ENCODE results near the gene PNCK.

PNCK gene

GRCh38 chrX:153709726-153710674 is 36.4 kb upstream of the PNCK start:
- H3K4me3 ChIP-seq (ENCODE audit: insufficient read depth, low read length, poor library complexity, severe bottlenecking), result no peak overlapping the region
- TF ChIP-seq CTCF (IDR thresholded peaks at IDR 0.05; ENCODE audit: insufficient read depth, low read length, poor library complexity, severe bottlenecking), result no peak
- TF ChIP-seq EZH2phosphoT487 (conservative IDR thresholded peaks at IDR 0.05; ENCODE audit: low read length), result no peak
- no peak overlapping the region for H2AFZ ChIP-seq (ENCODE audit: low read depth, low read length, severe bottlenecking)
- H3K9ac ChIP-seq (ENCODE audit: low read length), result no peak overlapping the region
- no peaks in the 10 kb centered on the region for H3K27me3 ChIP-seq (ENCODE audit: low read length)
- no peaks in the 10 kb centered on the region for H3K9me3 ChIP-seq (ENCODE audit: insufficient read depth, low read length)
- H3K36me3 ChIP-seq (ENCODE audit: low read length), result no peaks in the 10 kb centered on the region
- H3K9me2 ChIP-seq (replicated peaks; ENCODE audit: insufficient read depth, low read length), result no peaks in the 10 kb centered on the region
- H3K4me2 ChIP-seq (ENCODE audit: low read depth, low read length, poor library complexity, severe bottlenecking), result no peak overlapping the region
- no peaks in the 10 kb centered on the region for H3K79me2 ChIP-seq (ENCODE audit: insufficient read depth, low read length)
- no peaks in the 10 kb centered on the region for H4K20me1 ChIP-seq (ENCODE audit: low read depth, low read length)
- H3K27ac ChIP-seq (ENCODE audit: low read depth, low read length), result no peak overlapping the region
- no peaks in the 10 kb centered on the region for H3F3A ChIP-seq (ENCODE audit: insufficient read depth)

- Histone ChIP-seq H4K20me1 (ENCODE audit: low read depth, low read length) (no peaks in the 10 kb centered on the region), H3K4me3 (ENCODE audit: insufficient read depth, low read length, poor library complexity, severe bottlenecking) (no peak overlapping the region), H3K9ac (ENCODE audit: low read length) (no peak overlapping the region), H3K79me2 (ENCODE audit: insufficient read depth, low read length) (no peaks in the 10 kb centered on the region), H3K27me3 (ENCODE audit: low read length) (no peaks in the 10 kb centered on the region), H3K9me3 (ENCODE audit: insufficient read depth, low read length) (no peaks in the 10 kb centered on the region), H3K9me2 (replicated peaks; ENCODE audit: insufficient read depth, low read length) (no peaks in the 10 kb centered on the region), H2AFZ (ENCODE audit: low read depth, low read length, severe bottlenecking) (no peak overlapping the region), H3K4me2 (ENCODE audit: low read depth, low read length, poor library complexity, severe bottlenecking) (no peak overlapping the region), H3K27ac (ENCODE audit: low read depth, low read length) (no peak overlapping the region), H3F3A (ENCODE audit: insufficient read depth) (no peaks in the 10 kb centered on the region), H3K36me3 (ENCODE audit: low read length) (no peaks in the 10 kb centered on the region)
- no peak for TF ChIP-seq EZH2phosphoT487 (conservative IDR thresholded peaks at IDR 0.05; ENCODE audit: low read length)
- TF ChIP-seq CTCF (IDR thresholded peaks at IDR 0.05; ENCODE audit: insufficient read depth, low read length, poor library complexity, severe bottlenecking), result no peak
These were observed 34.8 kb upstream of the PNCK start for GRCh38 chrX:153708415-153708814.

- Histone ChIP-seq H4K20me1 (ENCODE audit: low read depth, low read length) (no peaks in the 10 kb centered on the region), H3K27ac (ENCODE audit: low read depth, low read length) (no peak overlapping the region)
- no peak for TF ChIP-seq CTCF (IDR thresholded peaks at IDR 0.05; ENCODE audit: insufficient read depth, low read length, poor library complexity, severe bottlenecking)
- no peak for TF ChIP-seq EZH2phosphoT487 (conservative IDR thresholded peaks at IDR 0.05; ENCODE audit: low read length)
These were observed 33.8 kb upstream of the PNCK start for GRCh38 chrX:153707406-153707805.

More at GRCh38 chrX:153707406-153707805, 33.8 kb upstream of the PNCK start:
- Histone ChIP-seq H3K36me3 (ENCODE audit: low read length) (no peaks in the 10 kb centered on the region), H3K9ac (ENCODE audit: low read length) (no peak overlapping the region), H3K27me3 (ENCODE audit: low read length) (no peaks in the 10 kb centered on the region), H3F3A (ENCODE audit: insufficient read depth) (no peaks in the 10 kb centered on the region), H3K9me3 (ENCODE audit: insufficient read depth, low read length) (no peaks in the 10 kb centered on the region), H3K9me2 (replicated peaks; ENCODE audit: insufficient read depth, low read length) (no peaks in the 10 kb centered on the region), H3K4me2 (ENCODE audit: low read depth, low read length, poor library complexity, severe bottlenecking) (no peak overlapping the region), H2AFZ (ENCODE audit: low read depth, low read length, severe bottlenecking) (no peak overlapping the region), H3K79me2 (ENCODE audit: insufficient read depth, low read length) (no peaks in the 10 kb centered on the region), H3K4me3 (ENCODE audit: insufficient read depth, low read length, poor library complexity, severe bottlenecking) (no peak overlapping the region)

Data from SU-DHL-6 (cell line).